Myometrial cell (primary cell): ENCODE results near the gene ANKRD36B. TPM values are rescaled to one million over a fixed set of nuclear protein-coding genes. Genes with fewer than 3 reads are reported as not detected.

Experiments used
- total RNA-seq: library from RNA; depleted of rRNA; stranded (reverse); fragments of >200 nt; gene quantifications from 2 replicates; pipeline ENCODE4 v1.2.3, GENCODE V29; 2015

The ANKRD36B gene
- 2.0 and 3.5 TPM in 2 replicates for total RNA-seq

GRCh38 chr2:97589598-97590510 lies at the start of gene ANKRD36B:
TSS of gene ANKRD36B (minus strand) at chr2:97589877. CDS start at chr2:97589685, 192 bp downstream.

Other genes starting within 250 kb of the ANKRD36B start
- gene COX5B, start 56.2 kb upstream of the ANKRD36B start, total RNA-seq, result 286 and 375 TPM in 2 replicates
- 92.0 and 93.4 TPM in 2 replicates for gene ACTR1B, start 74.2 kb upstream of the ANKRD36B start, total RNA-seq
- 0.35 and 0.58 TPM in 2 replicates for gene C2orf92, start 79.8 kb upstream of the ANKRD36B start, total RNA-seq
- gene ZAP70, start 123.7 kb upstream of the ANKRD36B start, total RNA-seq, result not detected in 2 replicates